Measurements from ENCODE around the gene CA7. TPM values are rescaled to one million over a fixed set of nuclear protein-coding genes. Genes with fewer than 3 reads are reported as not detected.

CA7 gene
- total and polyA plus RNA-seq, 10 donors: not detected

- TF ChIP-seq CTCF (IDR thresholded peaks at IDR 0.05 in 8 of 11, conservative IDR thresholded peaks at IDR 0.05 in 3 of 11) (no peak), POLR2A (IDR thresholded peaks at IDR 0.05) (no peak), POLR2AphosphoS5 (IDR thresholded peaks at IDR 0.05) (no peak)
- no peaks in the 10 kb centered on the region for H3K27me3 ChIP-seq (replicated peaks in 1 of 7)
- H3K27ac ChIP-seq: no peak overlapping the region
- H3K9me3 ChIP-seq: no peaks in the 10 kb centered on the region
- intact Hi-C loops (cut with DNase I; ENCODE audit: low total_unique reads): no loop called here
- no peaks in the 10 kb centered on the region for H3K36me3 ChIP-seq
- H3K4me1 ChIP-seq: peaks cover 0 to 16% (median 7%) of the 10 kb centered on the region in 6 donors
- no peak for DNase-seq
- H3K4me3 ChIP-seq: no peak overlapping the region
- WGBS, 5 donors: 77 to 92% (median 88%) methylated on average over 3 of the region's 3 CpGs
Measured at GRCh38 chr16:66898207-66898606, 54.0 kb downstream of the CA7 start.

- no peak overlapping the region for H3K27ac ChIP-seq
- H3K4me3 ChIP-seq: no peak overlapping the region
- H3K9me3 ChIP-seq: no peaks in the 10 kb centered on the region
- no peaks in the 10 kb centered on the region for H3K36me3 ChIP-seq
- H3K4me1 ChIP-seq: peaks cover 0 to 16% (median 7%) of the 10 kb centered on the region in 6 donors
- DNase-seq: no peak
- intact Hi-C loops (cut with DNase I; ENCODE audit: low total_unique reads): no loop called here
- no peak for TF ChIP-seq POLR2AphosphoS5 (IDR thresholded peaks at IDR 0.05)
- 77 to 95% (median 81%) methylated on average over 2 of the region's 2 CpGs for WGBS, 5 donors
- H3K27me3 ChIP-seq (replicated peaks in 1 of 7): no peaks in the 10 kb centered on the region
Measured at GRCh38 chr16:66898933-66899309, 54.7 kb downstream of the CA7 start.

GRCh38 chr16:66899310-66899944 lies 55.2 kb downstream of the CA7 start:
- peak overlapping the region in 4 of 8 donors; percentile 22 to 46 (median 37) for H3K27ac ChIP-seq
- 80 to 94% (median 88%) methylated on average over 4 to 6 of the region's 6 CpGs for WGBS, 5 donors
- H3K36me3 ChIP-seq: no peaks in the 10 kb centered on the region
- H3K27me3 ChIP-seq (replicated peaks in 1 of 7): no peaks in the 10 kb centered on the region
- H3K9me3 ChIP-seq: no peaks in the 10 kb centered on the region
- H3K4me3 ChIP-seq: no peak overlapping the region
- intact Hi-C loops (cut with DNase I; ENCODE audit: low total_unique reads): no loop called here
- TF ChIP-seq CTCF (IDR thresholded peaks at IDR 0.05 in 8 of 11, conservative IDR thresholded peaks at IDR 0.05 in 3 of 11) (no peak), POLR2A (IDR thresholded peaks at IDR 0.05) (no peak), POLR2AphosphoS5 (IDR thresholded peaks at IDR 0.05) (no peak)
- DNase-seq: no peak
- H3K4me1 ChIP-seq: peaks cover 0 to 16% (median 7%) of the 10 kb centered on the region in 6 donors

GRCh38 chr16:66899945-66900710 lies 55.9 kb downstream of the CA7 start:
- no peaks in the 10 kb centered on the region for H3K9me3 ChIP-seq
- TF ChIP-seq POLR2A (IDR thresholded peaks at IDR 0.05): no peak
- TF ChIP-seq CTCF (IDR thresholded peaks at IDR 0.05 in 8 of 11, conservative IDR thresholded peaks at IDR 0.05 in 3 of 11): no peak
- no peak for TF ChIP-seq POLR2AphosphoS5 (IDR thresholded peaks at IDR 0.05)
- peak overlapping the region in 4 of 8 donors; percentile 22 to 39 (median 34) for H3K27ac ChIP-seq
- WGBS, 5 donors: 46 to 56% (median 52%) methylated on average over 6 to 9 of the region's 9 CpGs
- no peak overlapping the region for H3K4me3 ChIP-seq
- H3K4me1 ChIP-seq: peaks cover 0 to 16% (median 7%) of the 10 kb centered on the region in 6 donors
- no peaks in the 10 kb centered on the region for H3K27me3 ChIP-seq (replicated peaks in 1 of 7)
- no peak for DNase-seq
- intact Hi-C loops (cut with DNase I; ENCODE audit: low total_unique reads): no loop called here
- H3K36me3 ChIP-seq: no peaks in the 10 kb centered on the region
